Astrocyte of the spinal cord (primary cell): ENCODE results near the gene MATR3.
"Not testable (repeated sequence)": the region's sequence is repeated elsewhere in the genome, so short reads cannot be mapped to it uniquely, and the experiment has no call there.

ENCODE experiments used
- DNase-seq: peaks from one replicate; pipeline ENCODE4 v3.0.0; 2011; ENCODE audit warnings: low read depth, low spot score
- H3K4me3 ChIP-seq: 2 replicates; pipeline ENCODE4 v1.5.1; 2011; ENCODE audit warnings: low read depth, mild to moderate bottlenecking, low read length, moderate library complexity
- in situ Hi-C: cut with HindIII; loops from 2 replicates; pipeline ENCODE4 v1.10.0; 2017; ENCODE audit warnings: low sequenced_read_pairs
- TF ChIP-seq, protein P1 (sequence below): IDR thresholded peaks from 2 replicates; pipeline ENCODE4 v1.5.1; 2012; ENCODE audit warnings: low read depth, mild to moderate bottlenecking, low read length, inconsistent platforms

The MATR3 gene

GRCh38 chr5:139265001-139265400 is 28.5 kb upstream of the MATR3 start:
- no peak for DNase-seq
- TF ChIP-seq, protein P1, sequence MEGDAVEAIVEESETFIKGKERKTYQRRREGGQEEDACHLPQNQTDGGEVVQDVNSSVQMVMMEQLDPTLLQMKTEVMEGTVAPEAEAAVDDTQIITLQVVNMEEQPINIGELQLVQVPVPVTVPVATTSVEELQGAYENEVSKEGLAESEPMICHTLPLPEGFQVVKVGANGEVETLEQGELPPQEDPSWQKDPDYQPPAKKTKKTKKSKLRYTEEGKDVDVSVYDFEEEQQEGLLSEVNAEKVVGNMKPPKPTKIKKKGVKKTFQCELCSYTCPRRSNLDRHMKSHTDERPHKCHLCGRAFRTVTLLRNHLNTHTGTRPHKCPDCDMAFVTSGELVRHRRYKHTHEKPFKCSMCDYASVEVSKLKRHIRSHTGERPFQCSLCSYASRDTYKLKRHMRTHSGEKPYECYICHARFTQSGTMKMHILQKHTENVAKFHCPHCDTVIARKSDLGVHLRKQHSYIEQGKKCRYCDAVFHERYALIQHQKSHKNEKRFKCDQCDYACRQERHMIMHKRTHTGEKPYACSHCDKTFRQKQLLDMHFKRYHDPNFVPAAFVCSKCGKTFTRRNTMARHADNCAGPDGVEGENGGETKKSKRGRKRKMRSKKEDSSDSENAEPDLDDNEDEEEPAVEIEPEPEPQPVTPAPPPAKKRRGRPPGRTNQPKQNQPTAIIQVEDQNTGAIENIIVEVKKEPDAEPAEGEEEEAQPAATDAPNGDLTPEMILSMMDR: no peak
- in situ Hi-C loops: no loop called here
- H3K4me3 ChIP-seq: no peak overlapping the region

- in situ Hi-C loops: no loop called here
- DNase-seq: no peak
- H3K4me3 ChIP-seq: no peak overlapping the region
- TF ChIP-seq, protein P1: no peak
Observed at GRCh38 chr5:139266236-139266635, 27.3 kb upstream of the MATR3 start.

DNA sequence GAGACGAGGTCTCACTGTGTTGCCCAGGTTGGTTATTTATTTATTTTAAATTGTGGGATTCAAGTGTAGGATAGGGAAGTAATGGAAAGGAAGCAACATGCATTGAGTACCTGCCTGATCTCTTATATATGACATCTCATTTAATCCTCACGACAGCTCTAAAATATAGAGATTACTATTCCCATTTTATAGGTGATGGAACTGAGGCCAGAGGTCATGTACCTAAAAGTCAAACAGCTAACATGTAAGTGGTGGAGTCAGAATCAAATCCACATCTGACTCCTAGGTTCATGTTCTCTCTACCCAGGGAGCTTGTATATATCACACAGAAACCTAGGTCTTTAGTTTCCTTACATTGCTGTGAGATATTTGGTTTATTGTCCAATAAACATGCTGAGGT is 26.1 kb upstream of the MATR3 start:
- no peak for DNase-seq
- TF ChIP-seq, protein P1: no peak
- no peak overlapping the region for H3K4me3 ChIP-seq
- in situ Hi-C loops: no loop called here

- no peak for DNase-seq
- TF ChIP-seq, protein P1: no peak
- in situ Hi-C loops: no loop called here
- H3K4me3 ChIP-seq: no peak overlapping the region
Observed at GRCh38 chr5:139268364-139269202, 25.0 kb upstream of the MATR3 start.

- DNase-seq, H3K4me3 ChIP-seq, in situ Hi-C loops: not testable (repeated sequence)
Observed at GRCh38 chr5:139270718-139271117, 22.8 kb upstream of the MATR3 start.

DNA sequence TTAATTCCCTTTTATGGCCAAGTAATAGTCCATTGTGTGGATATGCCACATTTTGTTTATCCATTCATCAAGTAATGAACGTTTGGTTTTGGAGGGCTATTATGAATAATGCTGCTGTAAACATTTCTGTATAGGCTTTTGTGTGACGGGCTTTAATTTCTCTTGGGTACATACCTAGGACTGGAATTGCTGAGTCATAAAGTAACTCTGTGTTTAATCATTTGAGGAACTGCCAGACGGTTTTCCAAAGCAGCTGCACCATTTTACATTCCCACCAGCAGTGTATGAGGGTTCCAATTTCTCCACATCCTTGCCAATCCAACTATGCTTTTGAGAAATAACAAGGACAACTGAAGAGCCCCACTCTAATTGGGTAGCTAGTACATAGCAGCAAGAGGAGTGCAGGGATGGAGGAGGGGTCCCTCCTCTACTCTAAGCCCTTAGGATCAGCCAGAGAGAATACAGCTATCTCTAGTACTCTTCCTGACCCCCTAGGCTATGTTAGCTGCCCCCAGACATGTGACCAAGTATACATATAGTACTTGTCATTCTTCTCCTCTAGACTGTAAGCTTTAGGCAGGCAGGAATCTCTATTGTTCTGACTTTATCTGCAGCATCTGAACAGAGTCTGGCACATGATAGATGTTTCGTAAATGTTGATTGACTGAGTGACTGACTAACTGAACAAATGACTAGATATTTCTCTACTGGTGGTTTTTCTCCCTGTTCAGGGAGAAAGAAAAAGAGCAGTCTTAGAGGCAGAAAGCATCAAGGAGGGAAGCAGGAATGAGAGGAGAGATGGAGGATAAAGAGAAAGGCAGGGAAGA is 22.1 kb upstream of the MATR3 start:
- DNase-seq: peak; percentile 83
- H3K4me3 ChIP-seq: no peak overlapping the region
- TF ChIP-seq, protein P1: no peak
- in situ Hi-C loops: no loop called here
